HepG2 (cell line): ENCODE measurements around the gene AHSG. TPM values are rescaled to one million over a fixed set of nuclear protein-coding genes. Genes with fewer than 3 reads are reported as not detected.
A peak's percentile ranks its signal among the peaks of the same experiment; 100 is the strongest.

Experiments used
- EEA1 ChIP-seq: sonication (generic); formaldehyde crosslinking; IDR thresholded peaks from 2 replicates; pipeline ENCODE4 v1.5.1; 2020; ENCODE audit warnings: mild to moderate bottlenecking, missing genetic modification reagents, borderline replicate concordance
- GMEB1 ChIP-seq: sonication (generic); formaldehyde crosslinking; IDR thresholded peaks from 2 replicates; pipeline ENCODE4 v1.5.1; 2020; ENCODE audit warnings: missing genetic modification reagents, mild to moderate bottlenecking, borderline replicate concordance
- HNF1B ChIP-seq: sonication (generic); formaldehyde crosslinking; IDR thresholded peaks from 2 replicates; pipeline ENCODE4 v1.5.1; 2020; ENCODE audit warnings: mild to moderate bottlenecking, moderate library complexity, missing genetic modification reagents
- IKZF4 ChIP-seq: sonication (generic); formaldehyde crosslinking; IDR thresholded peaks from 2 replicates; pipeline ENCODE4 v1.5.1; 2020; ENCODE audit warnings: borderline replicate concordance, mild to moderate bottlenecking, low read depth, missing genetic modification reagents; ENCODE audit errors: not compliant biosample characterization
- KAT8 ChIP-seq: IDR thresholded peaks from 2 replicates; pipeline ENCODE4 v1.6.1; 2016; ENCODE audit warnings: missing genetic modification reagents, missing compliant biosample characterization
- KDM1A ChIP-seq: IDR thresholded peaks from 2 replicates; pipeline ENCODE4 v1.6.1; 2016; ENCODE audit warnings: missing compliant biosample characterization
- KLF9 ChIP-seq: IDR thresholded peaks from 2 replicates; pipeline ENCODE4 v1.6.1; 2016; ENCODE audit warnings: low read depth
- NFRKB ChIP-seq: fragments of 450-650 bp; IDR thresholded peaks from 2 replicates; pipeline ENCODE4 v1.6.1; 2017
- NPAS2 ChIP-seq: sonication (generic); formaldehyde crosslinking; IDR thresholded peaks from 2 replicates; pipeline ENCODE4 v1.8.0; 2022; ENCODE audit warnings: mild to moderate bottlenecking, missing genetic modification reagents, borderline replicate concordance
- RFX3 ChIP-seq: IDR thresholded peaks from 2 replicates; pipeline ENCODE4 v1.6.1; 2016; ENCODE audit warnings: missing biosample characterization, missing genetic modification reagents
- RNF219 ChIP-seq: sonication (generic); formaldehyde crosslinking; IDR thresholded peaks from 2 replicates; pipeline ENCODE4 v1.5.0; 2020; ENCODE audit warnings: mild to moderate bottlenecking, missing genetic modification reagents
- SP140L ChIP-seq: sonication (generic); formaldehyde crosslinking; IDR thresholded peaks from 2 replicates; pipeline ENCODE4 v1.4.0; 2020; ENCODE audit warnings: missing genetic modification reagents, borderline replicate concordance
- THYN1 ChIP-seq: sonication (generic); formaldehyde crosslinking; IDR thresholded peaks from 2 replicates; pipeline ENCODE4 v1.8.1; 2023; ENCODE audit warnings: low read depth, mild to moderate bottlenecking, moderate library complexity, missing genetic modification reagents, borderline replicate concordance
- ZKSCAN1 ChIP-seq: fragments of 150-350 bp; IDR thresholded peaks from 2 replicates; pipeline ENCODE4 v1.6.1; 2014; ENCODE audit warnings: low read length
- ZNF101 ChIP-seq: sonication (generic); formaldehyde crosslinking; IDR thresholded peaks from 2 replicates; pipeline ENCODE4 v1.4.0; 2020; ENCODE audit warnings: mild to moderate bottlenecking, low read depth, missing genetic modification reagents, borderline replicate concordance
- ZNF180 ChIP-seq: sonication (generic); formaldehyde crosslinking; IDR thresholded peaks from 2 replicates; pipeline ENCODE4 v1.4.0; 2020; ENCODE audit warnings: low read depth, missing genetic modification reagents, borderline replicate concordance
- ZNF205 ChIP-seq: IDR thresholded peaks from 2 replicates; pipeline ENCODE4 v1.6.1; 2018; ENCODE audit warnings: missing biosample characterization, missing genetic modification reagents
- ZNF234 ChIP-seq: sonication (generic); formaldehyde crosslinking; conservative IDR thresholded peaks from 2 replicates; pipeline ENCODE4 v1.5.1; 2020; ENCODE audit warnings: mild to moderate bottlenecking, missing genetic modification reagents
- ZNF251 ChIP-seq: sonication (generic); formaldehyde crosslinking; IDR thresholded peaks from 2 replicates; pipeline ENCODE4 v1.9.0; 2021; ENCODE audit warnings: mild to moderate bottlenecking, missing genetic modification reagents
- ZNF326 ChIP-seq: sonication (generic); formaldehyde crosslinking; IDR thresholded peaks from 2 replicates; pipeline ENCODE4 v1.4.0; 2020; ENCODE audit warnings: missing genetic modification reagents, borderline replicate concordance
- ZNF558 ChIP-seq: sonication (generic); formaldehyde crosslinking; IDR thresholded peaks from 2 replicates; pipeline ENCODE4 v1.9.0; 2022; ENCODE audit warnings: mild to moderate bottlenecking, missing genetic modification reagents, borderline replicate concordance
- ZNF672 ChIP-seq: sonication (generic); formaldehyde crosslinking; IDR thresholded peaks from 2 replicates; pipeline ENCODE4 v1.8.1; 2022; ENCODE audit warnings: missing genetic modification reagents
- polyA plus RNA-seq, 8 experiments: library from polyadenylated mRNA; depleted of rRNA in 3 of 8; stranded (reverse) in 7 of 8; unstranded in 1 of 8; fragments of >200 nt; fragmentation: Illumina TruSeq in 4 of 8; extraction: Trizol in 4 of 8; gene quantifications; 2 replicates each; pipeline versions ENCODE4 v1.2.1 to v1.2.3, GENCODE V29; 2011 to 2016; ENCODE audit warnings: low read depth in 4 of 8, missing spikeins in 1 of 8, mixed read lengths in 1 of 8; ENCODE audit not compliant: insufficient read depth in 1 of 8
- total RNA-seq, 5 experiments: library from RNA; depleted of rRNA; stranded (reverse); fragments of >200 nt; fragmentation: Illumina TruSeq; extraction: Trizol; gene quantifications; 2 replicates each; pipeline ENCODE4 v1.2.3, GENCODE V29; 2016; ENCODE audit warnings: low read depth in 1 of 5
- TF ChIP-seq, protein P1 (sequence below): sonication (generic); formaldehyde crosslinking; IDR thresholded peaks from 2 replicates; pipeline ENCODE4 v1.8.1; 2023; ENCODE audit warnings: mild to moderate bottlenecking, missing genetic modification reagents

AHSG gene
- total and polyA plus RNA-seq, 2 of the 13 experiments (the other 11 are each of a cell fraction or from before 2014, with no cell fraction given): 2,043 to 19,152 TPM

GRCh38 chr3:186599142-186599784 lies 13.6 kb upstream of the AHSG start (continued):
- no peak for TF ChIP-seq THYN1 (CRISPR knock-in tag)
- no peak for TF ChIP-seq SP140L (CRISPR knock-in tag)
- TF ChIP-seq ZNF205: no peak; the same call in 1 of the 2 replicates
- TF ChIP-seq NPAS2 (CRISPR knock-in tag): no peak
- TF ChIP-seq KLF9 (CRISPR knock-in tag): peak; percentile 71; the same call in 1 of the 2 replicates
- TF ChIP-seq IKZF4 (CRISPR knock-in tag): no peak
- TF ChIP-seq EEA1 (CRISPR knock-in tag): no peak
- TF ChIP-seq ZNF101 (CRISPR knock-in tag): no peak
- TF ChIP-seq, protein P1, sequence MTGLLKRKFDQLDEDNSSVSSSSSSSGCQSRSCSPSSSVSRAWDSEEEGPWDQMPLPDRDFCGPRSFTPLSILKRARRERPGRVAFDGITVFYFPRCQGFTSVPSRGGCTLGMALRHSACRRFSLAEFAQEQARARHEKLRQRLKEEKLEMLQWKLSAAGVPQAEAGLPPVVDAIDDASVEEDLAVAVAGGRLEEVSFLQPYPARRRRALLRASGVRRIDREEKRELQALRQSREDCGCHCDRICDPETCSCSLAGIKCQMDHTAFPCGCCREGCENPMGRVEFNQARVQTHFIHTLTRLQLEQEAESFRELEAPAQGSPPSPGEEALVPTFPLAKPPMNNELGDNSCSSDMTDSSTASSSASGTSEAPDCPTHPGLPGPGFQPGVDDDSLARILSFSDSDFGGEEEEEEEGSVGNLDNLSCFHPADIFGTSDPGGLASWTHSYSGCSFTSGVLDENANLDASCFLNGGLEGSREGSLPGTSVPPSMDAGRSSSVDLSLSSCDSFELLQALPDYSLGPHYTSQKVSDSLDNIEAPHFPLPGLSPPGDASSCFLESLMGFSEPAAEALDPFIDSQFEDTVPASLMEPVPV: no peak; the same call in 1 of the 2 replicates
- no peak for TF ChIP-seq ZNF234 (CRISPR knock-in tag)
- no peak for TF ChIP-seq ZNF180
- peak; percentile 79; the same call in 1 of the 2 replicates for TF ChIP-seq RNF219
- TF ChIP-seq ZNF558: no peak
- no peak for TF ChIP-seq KDM1A (CRISPR knock-in tag)
- TF ChIP-seq ZNF672 (CRISPR knock-in tag): no peak
- TF ChIP-seq ZNF326 (CRISPR knock-in tag): no peak
- TF ChIP-seq KAT8 (CRISPR knock-in tag): peak; percentile 70; the same call in 1 of the 2 replicates
- TF ChIP-seq ZKSCAN1: no peak
- peak; percentile 57; the same call in 1 of the 2 replicates for TF ChIP-seq HNF1B
- TF ChIP-seq GMEB1: peak; percentile 16; the same call in 1 of the 2 replicates
- TF ChIP-seq RFX3 (CRISPR knock-in tag): no peak
- no peak for TF ChIP-seq NFRKB
- no peak for TF ChIP-seq ZNF251 (CRISPR knock-in tag)
